CD4-positive, alpha-beta T cell (primary cell): ENCODE measurements around the gene COA6. TPM values are rescaled to one million over a fixed set of nuclear protein-coding genes. Genes with fewer than 3 reads are reported as not detected.

Source experiments
- ATAC-seq: fragments of 200-7000 bp; cut with Tn5 transposase; one replicate; pipeline ENCODE4 v1.10.0; 2022; ENCODE audit warnings: mild to moderate bottlenecking; ENCODE audit not compliant: poor library complexity
- CTCF ChIA-PET: fragments of 350-600 bp; sonication (Branson Sonifier 250); formaldehyde crosslinking; loops from one replicate; lab custom pipeline; 2021; ENCODE audit warnings: antibody characterized with exemption, inconsistent platforms; lab: Charles Lee
- POLR2A ChIA-PET: fragments of 350-600 bp; sonication (Branson Sonifier 250); formaldehyde crosslinking; loops from one replicate; lab custom pipeline; 2021; ENCODE audit warnings: antibody characterized with exemption, inconsistent platforms; lab: Charles Lee
- DNase-seq, 14 experiments: peaks; one replicate each; pipeline ENCODE4 v3.0.0-alpha.2; 2013 to 2020; ENCODE audit warnings: mixed read lengths in 2 of 14
- H3K27ac ChIP-seq, 2 donors: one replicate each; pipeline versions ENCODE4 v1.5.1 to v1.7.0; 2013; ENCODE audit warnings: low read length in 2 of 2, low read depth in 1 of 2, mild to moderate bottlenecking in 1 of 2
- H3K27me3 ChIP-seq, 2 experiments: 1 replicate in 1 of 2; 2 replicates in 1 of 2; pipeline versions ENCODE4 v1.6.1 to v1.7.0; 2013; ENCODE audit warnings: low read length in 2 of 2, control low read depth in 1 of 2, mild to moderate bottlenecking in 1 of 2, moderate library complexity in 1 of 2; ENCODE audit not compliant: insufficient read depth in 2 of 2, control insufficient read depth in 1 of 2
- H3K36me3 ChIP-seq: one replicate; pipeline ENCODE4 v1.6.1; 2013; ENCODE audit warnings: low read length, control low read depth; ENCODE audit not compliant: insufficient read depth
- H3K4me1 ChIP-seq: one replicate; pipeline ENCODE4 v1.6.1; 2013; ENCODE audit warnings: low read length, control low read depth; ENCODE audit not compliant: insufficient read depth
- H3K4me3 ChIP-seq: one replicate; pipeline ENCODE4 v1.5.1; 2013; ENCODE audit warnings: mild to moderate bottlenecking, low read length, moderate library complexity
- H3K9me3 ChIP-seq, 2 experiments: 1 replicate in 1 of 2; 2 replicates in 1 of 2; pipeline versions ENCODE4 v1.6.1 to v1.7.0; 2013; ENCODE audit warnings: low read length in 2 of 2, mild to moderate bottlenecking in 2 of 2, control low read depth in 1 of 2, moderate library complexity in 1 of 2; ENCODE audit not compliant: control insufficient read depth in 1 of 2, insufficient read depth in 1 of 2
- H3K27ac Mint-ChIP-seq: one replicate; pipeline ENCODE4 v1.8.0; 2020; ENCODE audit warnings: mixed read lengths
- H3K27me3 Mint-ChIP-seq: one replicate; pipeline ENCODE4 v1.8.0; 2021; ENCODE audit warnings: mixed read lengths
- H3K36me3 Mint-ChIP-seq: one replicate; pipeline ENCODE4 v1.8.0; 2021; ENCODE audit warnings: low read depth, mixed read lengths
- H3K4me1 Mint-ChIP-seq: one replicate; pipeline ENCODE4 v1.8.0; 2021; ENCODE audit warnings: low read depth, mixed read lengths
- H3K4me3 Mint-ChIP-seq: one replicate; pipeline ENCODE4 v1.8.0; 2020; ENCODE audit warnings: mild to moderate bottlenecking, mixed read lengths
- H3K9me3 Mint-ChIP-seq: one replicate; pipeline ENCODE4 v1.8.0; 2020; ENCODE audit warnings: mixed read lengths
- CTCF ChIP-seq: fragments of 200-600 bp; IDR thresholded peaks from one replicate; pipeline ENCODE4 v1.8.0; 2022; ENCODE audit warnings: antibody characterized with exemption, mild to moderate bottlenecking
- intact Hi-C, 2 experiments: fragments of 100-400 bp; cut with DNase I in 1 of 2; cut with micrococcal nuclease in 1 of 2; formaldehyde crosslinking; loops; one replicate each; pipeline versions ENCODE4 v1.15.1 to v1.9.0; 2023 to 2025; cut with DNase I, micrococcal nuclease
- total RNA-seq, 174 experiments: library from RNA in 2 of 174; stranded (reverse) in 2 of 174; gene quantifications; one replicate each; pipeline ENCODE4 v1.2.3 and lab custom pipeline; 2021 to 2026

The COA6 gene
- total RNA-seq, 2 experiments from 2014 or later: 10.0 to 12.2 TPM

- Histone ChIP-seq H3K4me1 (peaks cover 4% of the 10 kb centered on the region), H3K27me3 (no peaks in the 10 kb centered on the region), H3K27ac (no peak overlapping the region), H3K36me3 (peaks cover 18% of the 10 kb centered on the region), H3K9me3 (no peaks in the 10 kb centered on the region), H3K4me3 (no peak overlapping the region)
- no peak for TF ChIP-seq CTCF
- H3K4me1 Mint-ChIP-seq: peaks cover 42% of the 10 kb centered on the region
- no peak for DNase-seq
- H3K4me3 Mint-ChIP-seq: no peak overlapping the region
- H3K9me3 Mint-ChIP-seq: no peaks in the 10 kb centered on the region
- peaks cover 43% of the 10 kb centered on the region for H3K36me3 Mint-ChIP-seq
- no peak for ATAC-seq
- intact Hi-C loops: no loop called here
- ChIA-PET CTCF (interaction anchor here (1.0 kb wide), 1 partner anchor 85 kb away, joined by 3 read pairs; no protein-coding TSS in a partner anchor), POLR2A (interaction anchor here (0.7 to 1.6 kb wide), 2 partner anchors 13 to 21 kb away, joined by 6 to 7 read pairs; partner anchors contain the start of gene COA6)
- H3K27ac Mint-ChIP-seq: peak overlapping the region; percentile 83
- H3K27me3 Mint-ChIP-seq: no peaks in the 10 kb centered on the region
These were observed 22.0 kb downstream of the COA6 start for GRCh38 chr1:234395297-234395696.

GRCh38 chr1:234396092-234396491 lies 22.8 kb downstream of the COA6 start:
- H3K27ac ChIP-seq: no peak overlapping the region
- peaks cover 50% of the 10 kb centered on the region for H3K4me1 Mint-ChIP-seq
- peaks cover 4% of the 10 kb centered on the region for H3K4me1 ChIP-seq
- no peaks in the 10 kb centered on the region for H3K27me3 ChIP-seq
- no peak for DNase-seq
- H3K9me3 ChIP-seq: no peaks in the 10 kb centered on the region
- no peak overlapping the region for H3K4me3 ChIP-seq
- H3K36me3 Mint-ChIP-seq: peaks cover 43% of the 10 kb centered on the region
- no peaks in the 10 kb centered on the region for H3K9me3 Mint-ChIP-seq
- peak overlapping the region; percentile 83 for H3K27ac Mint-ChIP-seq
- TF ChIP-seq CTCF: no peak
- POLR2A ChIA-PET: interaction anchor here (1.6 kb wide), 1 partner anchor 12 kb away, joined by 7 read pairs; no protein-coding TSS in a partner anchor
- no peaks in the 10 kb centered on the region for H3K27me3 Mint-ChIP-seq
- ATAC-seq: no peak
- intact Hi-C loops: no loop called here
- CTCF ChIA-PET: interaction anchor here (1.0 kb wide), 1 partner anchor 86 kb away, joined by 3 read pairs; no protein-coding TSS in a partner anchor
- peaks cover 15% of the 10 kb centered on the region for H3K36me3 ChIP-seq
- no peak overlapping the region for H3K4me3 Mint-ChIP-seq

- Histone ChIP-seq H3K9me3 (no peaks in the 10 kb centered on the region), H3K27me3 (no peaks in the 10 kb centered on the region), H3K27ac (no peak overlapping the region), H3K4me3 (no peak overlapping the region), H3K4me1 (peaks cover 8% of the 10 kb centered on the region), H3K36me3 (peaks cover 12% of the 10 kb centered on the region)
- peaks cover 57% of the 10 kb centered on the region for H3K4me1 Mint-ChIP-seq
- POLR2A ChIA-PET: no interaction called here
- H3K27me3 Mint-ChIP-seq: no peaks in the 10 kb centered on the region
- DNase-seq (no peak), ATAC-seq (no peak)
- peaks cover 37% of the 10 kb centered on the region for H3K36me3 Mint-ChIP-seq
- intact Hi-C loops: no loop called here
- no peak overlapping the region for H3K4me3 Mint-ChIP-seq
- CTCF ChIA-PET: no interaction called here
- peak overlapping the region; percentile 83 for H3K27ac Mint-ChIP-seq
- no peak for TF ChIP-seq CTCF
- H3K9me3 Mint-ChIP-seq: no peaks in the 10 kb centered on the region
These were observed 23.6 kb downstream of the COA6 start for GRCh38 chr1:234396871-234397270.
